Measurements from ENCODE around the gene WDR27. TPM values are rescaled to one million over a fixed set of nuclear protein-coding genes. Genes with fewer than 3 reads are reported as not detected.

Gene WDR27
- total RNA-seq, 4 donors from 2014 or later = 23.1 to 101 (median 75.8) TPM

DNA sequence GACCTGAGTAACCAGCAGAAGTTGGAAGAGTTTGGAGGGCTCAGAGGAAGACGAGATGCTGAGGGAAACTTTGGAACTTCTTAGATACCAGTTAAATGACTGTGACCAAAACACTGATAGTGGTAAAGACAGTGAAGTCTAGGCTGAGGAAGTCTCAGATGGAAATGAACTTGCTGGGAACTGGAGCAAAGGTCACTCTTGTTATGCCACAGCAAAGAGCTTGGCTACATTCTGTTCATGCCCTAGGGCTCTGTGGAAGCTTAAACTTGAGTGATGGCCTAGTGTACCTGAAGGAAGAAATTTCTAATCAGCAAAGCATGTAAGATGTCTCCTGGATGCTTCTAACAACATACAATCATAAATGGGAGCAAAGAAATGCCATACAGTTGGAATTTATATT lies 24.7 kb downstream of the WDR27 start:
- no peaks in the 10 kb centered on the region for H3K27me3 ChIP-seq
- H3K9me3 ChIP-seq = no peaks in the 10 kb centered on the region
- H3K4me3 ChIP-seq = no peak overlapping the region
- peaks cover 0 to 3% (median 0%) of the 10 kb centered on the region in 4 donors for H3K4me1 ChIP-seq
- peak in 1 of 3 donors; percentile 46 for DNase-seq
- TF ChIP-seq POLR2A (IDR thresholded peaks at IDR 0.05) (no peak), CTCF (IDR thresholded peaks at IDR 0.05) (no peak)
- no peaks in the 10 kb centered on the region for H3K36me3 ChIP-seq
- H3K27ac ChIP-seq = no peak overlapping the region

- Histone ChIP-seq H3K27me3 (no peaks in the 10 kb centered on the region), H3K9me3 (no peaks in the 10 kb centered on the region), H3K4me1 (peaks cover 0 to 3% (median 0%) of the 10 kb centered on the region in 4 donors), H3K36me3 (no peaks in the 10 kb centered on the region), H3K4me3 (no peak overlapping the region), H3K27ac (no peak overlapping the region)
- no peak for DNase-seq
- TF ChIP-seq CTCF (IDR thresholded peaks at IDR 0.05) = no peak
- TF ChIP-seq POLR2A (IDR thresholded peaks at IDR 0.05) = no peak
Observed at GRCh38 chr6:169675011-169675410, 26.8 kb downstream of the WDR27 start.

DNA sequence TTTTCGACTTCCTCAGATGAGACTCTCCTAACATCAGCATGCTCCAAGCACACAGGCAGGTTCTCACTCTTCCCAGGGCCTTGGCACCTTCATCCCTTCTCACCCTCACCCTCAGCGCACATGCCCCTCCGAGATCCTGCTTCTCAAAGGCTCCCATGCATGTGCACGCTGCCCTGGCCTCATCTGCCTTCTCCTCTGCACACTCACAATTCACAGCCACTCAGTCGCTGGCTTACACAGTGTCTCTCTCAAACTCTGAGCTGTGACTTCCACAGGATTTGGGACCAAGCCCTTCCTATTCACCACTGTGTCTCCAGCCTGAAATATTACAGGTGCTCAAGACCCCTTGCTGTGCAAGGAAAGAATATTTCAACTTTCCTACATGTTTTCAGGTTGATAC lies 30.3 kb downstream of the WDR27 start:
- Histone ChIP-seq H3K27ac (no peak overlapping the region), H3K36me3 (peaks cover 0 to 14% (median 0%) of the 10 kb centered on the region in 3 donors), H3K27me3 (no peaks in the 10 kb centered on the region), H3K4me3 (no peak overlapping the region), H3K4me1 (no peaks in the 10 kb centered on the region), H3K9me3 (no peaks in the 10 kb centered on the region)
- no peak for DNase-seq
- no peak for TF ChIP-seq POLR2A (IDR thresholded peaks at IDR 0.05)

- no peak for DNase-seq
- Histone ChIP-seq H3K36me3 (peaks cover 0 to 23% (median 0%) of the 10 kb centered on the region in 3 donors), H3K4me1 (no peaks in the 10 kb centered on the region), H3K9me3 (no peaks in the 10 kb centered on the region), H3K27me3 (no peaks in the 10 kb centered on the region), H3K4me3 (no peak overlapping the region), H3K27ac (peak overlapping the region in 1 of 4 donors; percentile 16)
- TF ChIP-seq POLR2A (IDR thresholded peaks at IDR 0.05) (no peak), CTCF (IDR thresholded peaks at IDR 0.05) (no peak)
Observed at GRCh38 chr6:169669889-169670288, 31.9 kb downstream of the WDR27 start.

- TF ChIP-seq CTCF (IDR thresholded peaks at IDR 0.05) = no peak
- TF ChIP-seq POLR2A (IDR thresholded peaks at IDR 0.05) = no peak
- Histone ChIP-seq H3K4me3 (no peak overlapping the region), H3K27ac (peak overlapping the region in 1 of 4 donors; percentile 16), H3K36me3 (peaks cover 0 to 26% (median 0%) of the 10 kb centered on the region in 3 donors), H3K9me3 (no peaks in the 10 kb centered on the region), H3K27me3 (no peaks in the 10 kb centered on the region), H3K4me1 (no peaks in the 10 kb centered on the region)
- no peak for DNase-seq
Observed at GRCh38 chr6:169669147-169669546, 32.7 kb downstream of the WDR27 start.

DNA sequence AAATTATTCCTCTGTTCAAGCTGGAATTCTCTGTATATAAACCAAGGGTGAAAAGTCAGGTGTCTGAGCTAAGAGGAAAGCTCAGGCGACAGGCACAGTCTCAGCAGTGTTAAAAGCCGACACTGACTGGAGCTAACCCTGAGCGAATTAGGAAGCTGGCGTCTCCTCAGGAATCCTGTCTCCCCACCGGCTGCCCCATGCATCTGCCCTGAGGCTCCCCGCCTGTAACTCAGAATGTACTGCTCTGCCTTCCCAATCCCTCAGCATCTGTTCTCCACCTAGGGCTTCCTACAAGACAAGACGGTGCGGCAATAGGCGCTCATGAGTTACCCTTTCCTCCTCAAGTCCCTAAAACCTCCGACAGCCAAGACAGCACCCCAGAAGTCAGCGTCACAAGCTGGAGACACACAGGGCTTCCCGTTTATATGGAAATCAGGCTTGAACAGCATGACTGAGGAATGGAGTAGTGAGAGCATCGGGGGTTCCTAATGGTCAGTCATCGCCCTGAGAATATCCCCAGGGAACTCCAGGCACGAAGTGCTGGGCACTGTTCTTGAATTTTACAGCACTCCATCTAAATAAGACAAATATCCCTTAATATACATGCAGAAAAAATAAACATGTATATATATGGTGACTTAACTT lies 33.5 kb downstream of the WDR27 start:
- no peak for TF ChIP-seq POLR2A (IDR thresholded peaks at IDR 0.05)
- no peak for TF ChIP-seq CTCF (IDR thresholded peaks at IDR 0.05)
- Histone ChIP-seq H3K27ac (no peak overlapping the region), H3K4me3 (no peak overlapping the region), H3K36me3 (peaks cover 0 to 34% (median 0%) of the 10 kb centered on the region in 3 donors), H3K4me1 (no peaks in the 10 kb centered on the region), H3K27me3 (no peaks in the 10 kb centered on the region), H3K9me3 (no peaks in the 10 kb centered on the region)
- DNase-seq = no peak
